Measurements from ENCODE around the gene RPAP2. TPM values are rescaled to one million over a fixed set of nuclear protein-coding genes. Genes with fewer than 3 reads are reported as not detected.
"Not testable (repeated sequence)": the region's sequence is repeated elsewhere in the genome, so short reads cannot be mapped to it uniquely, and the experiment has no call there.

Gene RPAP2
- total RNA-seq (10 to 100 TPM; 38.7 to 48.4 TPM), polyA plus RNA-seq (10 to 100 TPM; 15.3 to 25.9 (median 19.4) TPM), total RNA-seq (56.0 to 74.8 (median 66.5) reads per million in 6 experiments)

GRCh38 chr1:92298573-92299476 is at the start of gene RPAP2, which contains the start of gene GLMN:
Gene RPAP2 (plus strand): TSS chr1:92299059. CDS start chr1:92299074, 15 bp downstream.
Gene GLMN (minus strand): TSS chr1:92298987. CDS start chr1:92297999, 988 bp downstream.
- ATAC-seq (peak; percentile 93 to 94), DNase-seq (peak; percentile 47 to 82 (median 69))
- Mint-ChIP-seq H3K9me3 (no peaks in the 10 kb centered on the region), H3K27me3 (no peaks in the 10 kb centered on the region), H3K4me3 (peak within 1 kb of the TSS; percentile 96 to 99 (median 98)), H3K36me3 (peaks cover 8 to 34% (median 13%) of the 10 kb centered on the region in 3 donors), H3K27ac (peak within 1 kb of the TSS; percentile 93 to 100 (median 98)), H3K4me1 (peaks cover 13 to 52% (median 36%) of the 10 kb centered on the region in 4 donors)
- POLR2A ChIA-PET, result interaction anchor here (1.3 to 1.8 kb wide), 3 partner anchors 10 to 218 kb away, joined by 5 to 6 read pairs (median 6); no protein-coding TSS in a partner anchor

DNA sequence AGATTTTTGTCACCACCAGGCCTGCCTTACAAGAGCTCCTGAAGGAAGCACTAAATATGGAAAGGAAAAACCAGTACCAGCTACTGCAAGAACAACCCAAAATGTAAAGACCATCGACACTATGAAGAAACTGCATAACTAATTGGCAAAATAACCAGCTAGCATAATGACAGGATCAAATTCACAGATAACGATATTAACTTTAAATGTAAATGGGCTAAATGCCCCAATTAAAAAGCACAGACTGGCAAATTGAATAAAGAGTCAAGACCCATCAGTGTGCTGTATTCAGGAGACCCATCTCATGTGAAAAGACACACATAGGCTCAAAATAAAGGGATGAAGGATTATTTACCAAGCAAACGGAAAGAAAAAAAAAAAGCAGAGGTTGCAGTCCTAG is 44.1 kb upstream of the RPAP2 start:
- H3K4me1 Mint-ChIP-seq, H3K4me3 Mint-ChIP-seq, DNase-seq, POLR2A ChIA-PET, H3K27me3 Mint-ChIP-seq, ATAC-seq: not testable (repeated sequence)
- Mint-ChIP-seq H3K27ac (peak overlapping the region in 1 of 10 donors; percentile 41), H3K36me3 (peaks cover 39 to 87% (median 71%) of the 10 kb centered on the region in 3 donors), H3K9me3 (peaks cover 1 to 31% (median 25%) of the 10 kb centered on the region in 9 donors)

- no peak for DNase-seq
Observed at GRCh38 chr1:92259350-92259749, 39.5 kb upstream of the RPAP2 start.

GRCh38 chr1:92262516-92262915 is 36.3 kb upstream of the RPAP2 start:
- Mint-ChIP-seq H3K4me1 (no peaks in the 10 kb centered on the region), H3K4me3 (no peak overlapping the region), H3K27ac (peak overlapping the region in 1 of 10 donors; percentile 80), H3K36me3 (peaks cover 24 to 88% (median 62%) of the 10 kb centered on the region in 3 donors), H3K27me3 (no peaks in the 10 kb centered on the region), H3K9me3 (peaks cover 0 to under 1% (median 0%) of the 10 kb centered on the region in 9 donors)
- ATAC-seq, result no peak
- DNase-seq, result no peak
- POLR2A ChIA-PET, result no interaction called here

More at GRCh38 chr1:92259350-92259749, 39.5 kb upstream of the RPAP2 start:
- no peak for ATAC-seq
- Mint-ChIP-seq H3K27ac (no peak overlapping the region), H3K4me3 (no peak overlapping the region), H3K9me3 (peaks cover 1 to 19% (median 15%) of the 10 kb centered on the region in 9 donors), H3K4me1 (peaks cover 0 to 4% (median 2%) of the 10 kb centered on the region in 4 donors), H3K27me3 (no peaks in the 10 kb centered on the region), H3K36me3 (peaks cover 40 to 96% (median 90%) of the 10 kb centered on the region in 3 donors)
- POLR2A ChIA-PET, result no interaction called here

GRCh38 chr1:92273039-92273438 is 25.8 kb upstream of the RPAP2 start:
- POLR2A ChIA-PET, result interaction anchor here (0.6 to 0.7 kb wide), 2 partner anchors 281 to 364 kb away, joined by 3 to 4 read pairs; no protein-coding TSS in a partner anchor
- Mint-ChIP-seq H3K4me1 (peaks cover 0 to 12% (median 7%) of the 10 kb centered on the region in 4 donors), H3K4me3 (no peak overlapping the region), H3K9me3 (no peaks in the 10 kb centered on the region), H3K36me3 (peaks cover 6 to 77% (median 31%) of the 10 kb centered on the region in 3 donors), H3K27ac (no peak overlapping the region), H3K27me3 (no peaks in the 10 kb centered on the region)
- no peak for DNase-seq
- no peak for ATAC-seq

- POLR2A ChIA-PET, result no interaction called here
- H3K36me3 Mint-ChIP-seq, result peaks cover 11 to 72% (median 39%) of the 10 kb centered on the region in 3 donors
- no peaks in the 10 kb centered on the region for H3K9me3 Mint-ChIP-seq
- peaks cover 0 to 18% (median 7%) of the 10 kb centered on the region in 4 donors for H3K4me1 Mint-ChIP-seq
- no peaks in the 10 kb centered on the region for H3K27me3 Mint-ChIP-seq
- DNase-seq (no peak), ATAC-seq (no peak)
- no peak overlapping the region for H3K4me3 Mint-ChIP-seq
- peak overlapping the region in 3 of 10 donors; percentile 3 to 13 (median 9) for H3K27ac Mint-ChIP-seq
Observed at GRCh38 chr1:92274939-92275338, 23.9 kb upstream of the RPAP2 start.

- H3K36me3 Mint-ChIP-seq, result peaks cover 18 to 77% (median 47%) of the 10 kb centered on the region in 3 donors
- DNase-seq, result no peak
- no peak overlapping the region for H3K4me3 Mint-ChIP-seq
- ATAC-seq, result no peak
- POLR2A ChIA-PET, result no interaction called here
- H3K9me3 Mint-ChIP-seq, result no peaks in the 10 kb centered on the region
- no peaks in the 10 kb centered on the region for H3K27me3 Mint-ChIP-seq
- peaks cover 0 to 26% (median 9%) of the 10 kb centered on the region in 4 donors for H3K4me1 Mint-ChIP-seq
- H3K27ac Mint-ChIP-seq, result no peak overlapping the region
Observed at GRCh38 chr1:92276082-92276481, 22.8 kb upstream of the RPAP2 start.

DNA sequence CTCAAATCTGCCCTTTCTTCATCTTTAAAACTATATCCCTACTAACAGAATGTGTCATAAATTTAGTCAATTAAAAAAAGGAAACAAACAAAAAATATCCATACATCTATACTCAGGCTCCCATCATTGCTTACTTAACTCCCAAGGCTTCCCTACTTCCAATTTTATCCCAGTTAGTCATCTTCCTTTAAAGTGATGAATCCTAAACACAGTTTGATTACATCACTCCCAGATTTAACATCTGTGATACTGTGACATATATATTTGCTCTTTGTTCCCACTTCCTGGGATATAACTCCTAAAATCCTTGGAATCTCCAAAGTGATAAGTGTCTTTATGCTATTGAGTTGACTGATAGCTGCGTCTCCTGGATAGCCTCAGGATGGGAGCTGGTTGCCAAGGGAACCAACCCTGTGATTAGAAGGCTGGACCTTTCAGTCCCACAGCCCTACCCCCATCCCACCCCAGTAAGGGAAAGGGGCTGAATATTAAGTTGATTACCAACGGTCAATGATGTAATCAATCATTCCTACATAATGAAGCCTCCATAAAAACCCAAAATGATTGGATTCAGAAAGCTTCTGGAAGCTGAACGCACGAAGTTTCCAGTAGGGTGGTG is 21.6 kb upstream of the RPAP2 start:
- Mint-ChIP-seq H3K27ac (peak overlapping the region in 2 of 10 donors; percentile 20 to 76), H3K9me3 (peaks cover 0 to 3% (median 0%) of the 10 kb centered on the region in 9 donors), H3K36me3 (peaks cover 27 to 80% (median 56%) of the 10 kb centered on the region in 3 donors), H3K4me1 (peaks cover 5 to 35% (median 12%) of the 10 kb centered on the region in 4 donors), H3K4me3 (no peak overlapping the region), H3K27me3 (no peaks in the 10 kb centered on the region)
- ATAC-seq (no peak), DNase-seq (no peak)
- POLR2A ChIA-PET, result no interaction called here

- ATAC-seq, H3K27ac Mint-ChIP-seq, H3K4me3 Mint-ChIP-seq, DNase-seq, H3K9me3 Mint-ChIP-seq, POLR2A ChIA-PET, H3K27me3 Mint-ChIP-seq: not testable (repeated sequence)
- Mint-ChIP-seq H3K4me1 (peaks cover 16 to 50% (median 21%) of the 10 kb centered on the region in 4 donors), H3K36me3 (peaks cover 30 to 89% (median 69%) of the 10 kb centered on the region in 3 donors)
Observed at GRCh38 chr1:92279781-92280180, 19.1 kb upstream of the RPAP2 start.

DNA sequence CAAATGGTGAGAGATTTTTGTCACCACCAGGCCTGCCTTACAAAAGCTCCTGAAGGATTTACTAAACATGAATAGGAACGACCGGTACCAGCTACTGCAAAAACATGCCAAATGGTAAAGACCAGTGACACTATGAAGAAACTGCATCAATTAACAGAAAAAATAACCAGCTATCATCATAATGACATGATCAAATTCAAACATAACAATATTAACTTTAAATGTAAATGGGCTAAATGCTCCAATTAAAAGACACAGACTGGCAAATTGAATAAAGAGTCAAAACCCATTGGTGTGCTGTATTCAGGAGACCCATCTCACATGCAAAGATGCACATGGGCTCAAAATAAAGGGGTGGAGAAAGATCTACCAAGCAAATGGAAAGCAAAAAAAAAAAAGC is 17.4 kb upstream of the RPAP2 start:
- ATAC-seq, H3K9me3 Mint-ChIP-seq, DNase-seq, H3K27ac Mint-ChIP-seq, H3K4me3 Mint-ChIP-seq, POLR2A ChIA-PET, H3K27me3 Mint-ChIP-seq: not testable (repeated sequence)
- H3K36me3 Mint-ChIP-seq, result peaks cover 35 to 91% (median 79%) of the 10 kb centered on the region in 3 donors
- H3K4me1 Mint-ChIP-seq, result peaks cover 13 to 39% (median 19%) of the 10 kb centered on the region in 4 donors

GRCh38 chr1:92291372-92291999 is 7.4 kb upstream of the RPAP2 start:
- peak in 3 of 10 donors; percentile 2 to 32 (median 21) for DNase-seq
- peak; percentile 40 to 52 for ATAC-seq
- peak overlapping the region in 1 of 10 donors; percentile 40 for H3K27ac Mint-ChIP-seq

DNA sequence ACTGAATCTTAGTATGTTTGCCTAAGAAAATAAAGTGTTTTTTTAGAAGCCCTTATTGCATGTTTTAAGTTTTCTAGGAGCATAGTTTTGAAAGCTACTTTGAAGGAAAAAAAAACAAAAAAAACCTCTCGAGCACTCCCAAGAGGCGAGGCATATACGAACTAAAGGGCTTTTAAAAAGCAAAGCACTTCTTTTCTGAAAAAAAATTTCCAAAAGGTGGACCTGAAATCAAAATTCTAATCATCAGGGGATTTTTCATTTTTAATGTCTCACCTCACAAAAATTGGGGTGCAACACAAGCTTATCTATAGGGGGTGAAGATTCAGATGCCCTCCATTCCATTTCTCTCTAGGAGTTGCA is 666 bp upstream of the RPAP2 start:
- POLR2A ChIA-PET, result interaction anchor here (1.6 to 1.8 kb wide), 2 partner anchors 10 to 217 kb away, joined by 5 to 6 read pairs; no protein-coding TSS in a partner anchor
- Mint-ChIP-seq H3K36me3 (peaks cover 8 to 37% (median 20%) of the 10 kb centered on the region in 3 donors), H3K27ac (peak overlapping the region; percentile 93 to 100 (median 98)), H3K27me3 (no peaks in the 10 kb centered on the region), H3K4me3 (peak overlapping the region; percentile 96 to 99 (median 98)), H3K4me1 (peaks cover 16 to 56% (median 40%) of the 10 kb centered on the region in 4 donors), H3K9me3 (no peaks in the 10 kb centered on the region)
- peak in 1 of 2 donors; percentile 6 for ATAC-seq
- DNase-seq, result no peak

More at GRCh38 chr1:92291372-92291999, 7.4 kb upstream of the RPAP2 start:
- H3K9me3 Mint-ChIP-seq, result no peaks in the 10 kb centered on the region
- H3K36me3 Mint-ChIP-seq, result peaks cover 12 to 61% (median 35%) of the 10 kb centered on the region in 3 donors
- peaks cover 13 to 35% (median 20%) of the 10 kb centered on the region in 4 donors for H3K4me1 Mint-ChIP-seq
- no peaks in the 10 kb centered on the region for H3K27me3 Mint-ChIP-seq
- POLR2A ChIA-PET, result no interaction called here
- no peak overlapping the region for H3K4me3 Mint-ChIP-seq
